Karpas-422 (cell line): Measurements from ENCODE around the gene ADAD2. TPM values are rescaled to one million over a fixed set of nuclear protein-coding genes. Genes with fewer than 3 reads are reported as not detected.

Experiments used
- DNase-seq: peaks from one replicate; pipeline ENCODE4 v3.0.0-alpha.2; 2015
- H2AFZ ChIP-seq: fragments of 200-600 bp; sonication (generic); 2 replicates; pipeline ENCODE4 v1.6.1; 2014; ENCODE audit warnings: antibody characterized with exemption, low read length, mixed read lengths
- H3K27ac ChIP-seq: fragments of 200-600 bp; sonication (generic); 2 replicates; pipeline ENCODE4 v1.5.1; 2014; ENCODE audit warnings: mild to moderate bottlenecking, low read length, moderate library complexity
- H3K27me3 ChIP-seq: fragments of 200-600 bp; sonication (generic); 2 replicates; pipeline ENCODE4 v1.6.1; 2014; ENCODE audit warnings: low read length, mixed read lengths
- H3K36me3 ChIP-seq: fragments of 200-600 bp; sonication (generic); 2 replicates; pipeline ENCODE4 v1.6.1; 2014; ENCODE audit warnings: low read length, mixed read lengths; ENCODE audit not compliant: insufficient read depth
- H3K4me1 ChIP-seq: fragments of 200-600 bp; sonication (generic); 2 replicates; pipeline ENCODE4 v1.6.1; 2014; ENCODE audit warnings: mild to moderate bottlenecking, low read length, mixed read lengths
- H3K4me2 ChIP-seq: fragments of 200-600 bp; sonication (generic); 2 replicates; pipeline ENCODE4 v1.6.1; 2014; ENCODE audit warnings: low read length, low read depth, mild to moderate bottlenecking; ENCODE audit not compliant: poor library complexity, severe bottlenecking
- H3K4me3 ChIP-seq: fragments of 200-600 bp; sonication (generic); 2 replicates; pipeline ENCODE4 v1.5.1; 2014; ENCODE audit warnings: mild to moderate bottlenecking, antibody characterized with exemption, low read length, mixed read lengths
- H3K79me2 ChIP-seq: fragments of 200-600 bp; sonication (generic); 2 replicates; pipeline ENCODE4 v1.6.1; 2014; ENCODE audit warnings: mild to moderate bottlenecking, low read length, mixed read lengths
- H3K9ac ChIP-seq: fragments of 200-600 bp; sonication (generic); 2 replicates; pipeline ENCODE4 v1.6.0; 2014; ENCODE audit warnings: low read length
- H3K9me2 ChIP-seq: fragments of 200-600 bp; sonication (generic), shearing (Covaris generic); replicated peaks from 2 replicates; pipeline ENCODE4 v1.6.0; 2014; ENCODE audit warnings: mild to moderate bottlenecking, low read length, moderate library complexity; ENCODE audit not compliant: insufficient read depth
- H3K9me3 ChIP-seq: fragments of 300-700, 200-600 bp; sonication (generic); 2 replicates; pipeline ENCODE4 v1.6.1; 2014; ENCODE audit warnings: low read length, mixed read lengths
- H4K20me1 ChIP-seq: fragments of 200-600 bp; sonication (generic); 2 replicates; pipeline ENCODE4 v1.6.1; 2014; ENCODE audit warnings: mild to moderate bottlenecking, antibody characterized with exemption, low read length, low read depth; ENCODE audit not compliant: insufficient read depth
- total RNA-seq: library from RNA; depleted of rRNA; stranded (reverse); fragments of >200 nt; shearing (Covaris generic); gene quantifications from 2 replicates; pipeline ENCODE4 v1.2.3, GENCODE V29; 2014; ENCODE audit warnings: low replicate concordance

Gene ADAD2
- total RNA-seq, 1 experiment from 2014 or later = not detected

DNA sequence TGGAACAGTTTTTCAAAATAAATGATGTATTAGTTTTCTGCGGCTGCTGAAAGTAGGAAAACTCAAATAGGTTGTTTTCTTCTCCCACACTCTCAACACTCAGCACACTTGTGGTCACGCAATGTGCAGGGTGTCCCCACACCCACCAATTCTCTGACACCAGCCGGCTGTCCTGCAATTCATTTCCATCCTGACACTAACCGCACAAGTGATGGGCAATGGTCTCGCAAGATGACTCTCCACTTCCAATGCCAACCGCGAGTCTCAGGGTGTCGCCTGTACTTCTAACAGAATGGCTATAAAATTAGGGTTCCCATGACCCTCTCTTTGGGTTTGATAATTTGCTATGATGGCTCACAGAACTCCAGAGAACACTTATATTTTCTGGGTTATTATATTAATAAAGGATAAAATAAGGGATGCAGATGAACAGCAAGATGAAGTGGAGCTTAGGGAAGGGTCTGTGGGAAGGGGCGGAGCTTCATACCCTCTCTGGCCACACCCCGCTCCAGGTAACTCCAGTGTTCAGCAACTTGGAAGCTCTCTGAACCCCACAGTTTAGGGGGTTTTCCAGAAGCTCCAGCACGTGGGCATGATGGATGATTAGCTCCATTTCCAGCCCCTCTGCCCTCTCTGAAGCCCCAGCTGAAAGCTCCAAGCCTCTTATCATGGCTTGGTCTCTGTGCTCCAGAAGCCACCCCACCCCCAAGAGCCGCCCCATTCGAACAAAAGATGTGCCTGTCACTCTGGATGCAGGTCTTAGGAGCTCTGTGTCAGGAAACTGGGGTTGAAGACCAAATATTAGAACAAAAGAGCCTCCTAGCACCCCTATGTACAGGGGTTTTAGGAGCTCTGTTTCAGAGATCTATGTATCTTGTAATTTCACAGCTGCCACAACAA is 23.9 kb upstream of the ADAD2 start:
- H3K27ac ChIP-seq = no peak overlapping the region
- no peaks in the 10 kb centered on the region for H3K9me2 ChIP-seq
- no peaks in the 10 kb centered on the region for H3K79me2 ChIP-seq
- H4K20me1 ChIP-seq = no peaks in the 10 kb centered on the region
- H3K9me3 ChIP-seq = no peaks in the 10 kb centered on the region
- no peaks in the 10 kb centered on the region for H3K27me3 ChIP-seq
- no peak for DNase-seq
- H3K4me2 ChIP-seq = no peak overlapping the region
- H3K4me3 ChIP-seq = no peak overlapping the region
- H2AFZ ChIP-seq = no peak overlapping the region
- H3K9ac ChIP-seq = no peak overlapping the region
- H3K36me3 ChIP-seq = no peaks in the 10 kb centered on the region
- H3K4me1 ChIP-seq = no peaks in the 10 kb centered on the region

DNA sequence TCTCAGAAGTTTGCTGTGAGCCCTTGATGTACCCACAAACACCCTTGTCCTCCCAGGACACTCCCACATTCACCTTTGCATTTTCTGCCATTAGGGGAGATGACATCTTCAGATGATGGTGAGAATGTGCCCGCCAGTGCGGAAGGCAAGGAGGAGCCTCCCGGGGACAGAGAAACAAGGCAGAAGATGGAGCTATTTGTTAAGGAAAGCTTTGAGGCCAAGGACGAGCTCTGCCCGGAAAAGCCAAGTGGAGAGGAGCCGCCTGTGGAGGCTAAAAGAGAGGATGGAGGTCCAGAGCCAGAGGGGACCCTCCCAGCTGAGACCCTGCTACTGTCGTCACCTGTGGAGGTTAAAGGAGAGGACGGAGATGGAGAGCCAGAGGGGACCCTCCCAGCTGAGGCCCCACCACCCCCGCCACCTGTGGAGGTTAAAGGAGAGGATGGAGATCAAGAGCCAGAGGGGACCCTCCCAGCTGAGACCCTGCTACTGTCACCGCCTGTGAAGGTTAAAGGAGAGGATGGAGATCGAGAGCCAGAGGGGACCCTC is 21.1 kb upstream of the ADAD2 start:
- H3K4me3 ChIP-seq = no peak overlapping the region
- H3K9me3 ChIP-seq = no peaks in the 10 kb centered on the region
- H3K36me3 ChIP-seq = no peaks in the 10 kb centered on the region
- H3K27ac ChIP-seq = no peak overlapping the region
- no peaks in the 10 kb centered on the region for H3K27me3 ChIP-seq
- H3K4me2 ChIP-seq = no peak overlapping the region
- DNase-seq = no peak
- H2AFZ ChIP-seq = no peak overlapping the region
- no peaks in the 10 kb centered on the region for H3K9me2 ChIP-seq
- no peaks in the 10 kb centered on the region for H3K79me2 ChIP-seq
- no peak overlapping the region for H3K9ac ChIP-seq
- H4K20me1 ChIP-seq = no peaks in the 10 kb centered on the region
- no peaks in the 10 kb centered on the region for H3K4me1 ChIP-seq

DNA sequence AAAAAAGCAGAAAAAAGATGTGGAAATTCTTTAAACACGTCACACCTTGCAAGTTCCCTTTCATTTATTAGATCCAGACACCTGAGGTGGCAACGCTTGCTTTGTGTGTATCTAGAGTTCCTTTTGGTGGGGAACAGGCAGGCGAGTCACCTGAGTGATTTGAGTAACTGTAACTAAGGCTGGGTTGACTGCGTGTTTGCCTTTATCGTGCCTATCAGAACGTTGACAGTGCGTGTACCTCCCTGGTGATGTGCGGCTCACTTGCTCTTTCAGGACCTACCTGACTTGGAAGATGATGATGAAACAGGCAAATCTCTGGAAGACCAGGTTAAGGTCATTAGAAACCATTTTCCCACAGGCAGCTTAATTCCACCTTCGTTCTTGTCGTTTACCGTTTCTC is 16.6 kb upstream of the ADAD2 start:
- Histone ChIP-seq H3K36me3 (no peaks in the 10 kb centered on the region), H3K9ac (no peak overlapping the region), H3K9me3 (no peaks in the 10 kb centered on the region), H4K20me1 (no peaks in the 10 kb centered on the region), H3K4me3 (no peak overlapping the region), H3K4me1 (no peaks in the 10 kb centered on the region), H3K27me3 (no peaks in the 10 kb centered on the region), H3K79me2 (no peaks in the 10 kb centered on the region), H3K4me2 (no peak overlapping the region), H3K9me2 (no peaks in the 10 kb centered on the region), H2AFZ (no peak overlapping the region), H3K27ac (no peak overlapping the region)
- no peak for DNase-seq

DNA sequence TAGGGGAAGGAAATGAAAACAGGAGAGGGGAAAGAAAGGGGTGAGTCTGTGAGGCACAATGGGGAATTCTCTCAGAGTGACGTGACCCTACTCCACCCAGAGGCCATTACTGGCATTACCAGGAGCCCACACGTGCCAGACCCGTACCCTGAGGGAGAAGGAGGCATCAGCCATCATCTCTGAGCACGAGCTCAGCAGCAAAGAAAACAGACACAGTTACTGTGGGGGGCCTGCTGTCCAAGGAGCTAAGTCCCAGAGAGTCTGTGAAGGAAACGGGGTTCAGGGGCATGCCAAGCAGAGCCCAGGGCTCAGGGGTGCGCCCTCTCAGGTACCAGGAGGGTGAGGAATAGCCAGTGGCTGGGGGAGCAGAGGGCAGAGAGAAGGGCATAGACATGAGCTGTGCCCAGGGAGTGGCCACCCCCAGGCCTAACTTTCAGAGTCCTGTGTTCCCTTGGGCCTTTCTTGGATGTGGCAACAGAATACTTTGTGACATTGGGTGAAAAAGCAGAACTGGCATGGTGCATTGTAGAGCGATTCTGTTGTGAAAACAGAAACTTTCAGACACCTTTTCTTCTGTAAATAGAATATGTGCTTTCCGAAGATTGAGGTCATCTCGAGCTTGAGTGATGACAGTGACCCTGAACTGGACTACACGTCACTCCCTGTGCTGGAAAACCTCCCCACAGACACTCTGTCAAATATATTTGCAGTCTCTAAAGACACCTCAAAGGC is 15.4 kb upstream of the ADAD2 start:
- Histone ChIP-seq H3K27ac (no peak overlapping the region), H3K27me3 (no peaks in the 10 kb centered on the region), H3K9me2 (no peaks in the 10 kb centered on the region), H3K4me1 (no peaks in the 10 kb centered on the region), H3K9ac (no peak overlapping the region), H2AFZ (no peak overlapping the region), H3K9me3 (no peaks in the 10 kb centered on the region), H3K4me2 (no peak overlapping the region), H3K36me3 (no peaks in the 10 kb centered on the region), H4K20me1 (no peaks in the 10 kb centered on the region), H3K4me3 (no peak overlapping the region), H3K79me2 (no peaks in the 10 kb centered on the region)
- no peak for DNase-seq

DNA sequence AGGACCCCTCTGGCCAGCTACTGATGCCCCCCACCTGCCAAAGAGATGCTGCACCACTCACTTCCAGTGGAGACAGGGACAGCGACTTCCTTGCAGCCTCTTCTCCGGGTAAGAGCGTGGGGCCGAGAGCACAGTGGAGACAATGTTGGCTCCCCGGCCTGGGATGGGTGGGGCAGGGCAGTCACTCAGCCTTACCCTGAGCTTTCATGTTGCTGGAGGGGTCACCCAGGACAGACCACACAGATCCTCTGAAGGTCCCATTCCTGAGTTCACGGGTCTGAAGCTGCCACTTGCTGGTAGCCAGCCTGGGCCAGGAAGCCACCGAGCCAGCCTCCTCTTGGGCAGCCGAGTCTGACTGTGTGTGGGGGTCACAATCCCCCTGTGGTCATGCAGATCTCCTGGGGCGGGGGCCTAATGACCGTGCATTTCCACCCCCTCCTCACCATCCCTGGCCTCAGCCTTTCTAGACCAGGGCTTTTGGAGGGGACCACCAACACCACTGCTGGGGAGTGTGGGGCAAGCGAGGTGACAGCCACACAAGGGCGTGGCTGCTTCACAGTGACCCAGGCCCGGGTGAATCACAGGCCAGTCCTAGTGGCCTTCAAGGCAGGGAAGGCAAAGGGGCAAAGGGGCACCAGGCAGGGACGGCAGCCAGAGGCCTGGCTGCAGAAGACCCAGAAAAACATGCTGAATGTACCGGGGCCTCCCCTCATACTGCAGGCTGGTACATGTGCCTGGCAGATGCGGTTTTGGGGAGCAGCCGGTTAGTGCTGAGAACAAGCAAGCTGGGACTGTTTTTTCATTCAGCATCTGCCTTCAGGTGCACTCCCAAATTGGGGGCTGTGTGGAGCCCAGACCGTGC is 14.5 kb upstream of the ADAD2 start:
- no peak for DNase-seq
- H3K4me2 ChIP-seq = no peak overlapping the region
- no peaks in the 10 kb centered on the region for H3K9me2 ChIP-seq
- H3K79me2 ChIP-seq = no peaks in the 10 kb centered on the region
- no peak overlapping the region for H3K4me3 ChIP-seq
- H3K27me3 ChIP-seq = no peaks in the 10 kb centered on the region
- no peak overlapping the region for H3K9ac ChIP-seq
- H4K20me1 ChIP-seq = no peaks in the 10 kb centered on the region
- H2AFZ ChIP-seq = no peak overlapping the region
- H3K36me3 ChIP-seq = no peaks in the 10 kb centered on the region
- no peaks in the 10 kb centered on the region for H3K9me3 ChIP-seq
- no peak overlapping the region for H3K27ac ChIP-seq
- H3K4me1 ChIP-seq = no peaks in the 10 kb centered on the region

DNA sequence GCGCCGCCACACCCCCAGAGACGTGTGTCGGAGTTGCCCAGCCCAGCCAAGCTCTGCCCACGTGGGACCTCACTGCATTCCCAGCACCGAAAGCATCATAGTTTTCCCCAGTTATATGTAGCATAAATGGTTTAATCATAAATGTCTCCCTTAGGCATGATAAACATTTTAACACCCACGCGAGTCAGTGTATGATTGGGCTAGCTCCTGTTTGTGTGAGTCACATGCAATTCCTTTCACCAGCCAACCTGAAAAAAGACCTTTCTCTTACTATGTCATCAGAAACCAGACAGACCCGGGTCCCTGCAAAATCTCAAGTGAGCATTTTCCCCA is 13.2 kb upstream of the ADAD2 start:
- H3K4me3 ChIP-seq = no peak overlapping the region
- H2AFZ ChIP-seq = no peak overlapping the region
- H4K20me1 ChIP-seq = 0 out of 2 replicates have a peak, but pooled peaks cover 6% of the 10 kb centered on the region
- no peak for DNase-seq
- no peaks in the 10 kb centered on the region for H3K27me3 ChIP-seq
- no peak overlapping the region for H3K4me2 ChIP-seq
- H3K79me2 ChIP-seq = no peaks in the 10 kb centered on the region; the same call in 1 of the 2 replicates
- H3K27ac ChIP-seq = no peak overlapping the region
- H3K36me3 ChIP-seq = no peaks in the 10 kb centered on the region
- no peaks in the 10 kb centered on the region for H3K4me1 ChIP-seq
- H3K9me3 ChIP-seq = no peaks in the 10 kb centered on the region
- no peaks in the 10 kb centered on the region for H3K9me2 ChIP-seq
- no peak overlapping the region for H3K9ac ChIP-seq

DNA sequence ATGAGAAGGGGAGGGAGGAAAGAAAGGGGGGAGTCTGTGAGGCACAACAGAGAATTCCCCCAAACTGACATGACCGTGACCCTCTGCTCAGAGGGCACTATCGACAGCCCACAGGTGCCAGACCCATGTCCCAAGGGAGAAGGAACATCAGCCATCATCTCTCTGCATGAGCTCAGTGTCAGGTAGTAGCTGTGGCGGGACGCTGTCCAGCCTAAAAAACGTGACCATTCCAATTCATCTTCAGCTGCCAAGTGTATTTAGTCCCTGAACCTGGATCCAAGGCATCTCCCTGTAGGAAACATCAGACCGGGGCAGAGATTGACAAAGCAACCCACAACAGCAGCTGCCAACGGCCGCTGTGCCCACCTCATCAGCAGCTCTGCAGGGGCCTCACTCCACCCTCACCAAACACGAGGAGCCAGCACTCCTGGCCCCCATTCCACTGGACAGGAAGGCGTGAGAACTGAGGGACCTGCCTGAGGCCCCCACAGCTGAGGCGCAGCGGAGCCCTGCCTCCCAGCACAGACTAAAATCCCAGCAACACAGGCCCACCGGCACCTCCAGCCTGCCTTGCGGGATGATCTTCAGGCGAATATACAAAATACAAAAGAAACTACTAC is 12.7 kb upstream of the ADAD2 start:
- Histone ChIP-seq H3K4me1 (no peaks in the 10 kb centered on the region), H2AFZ (no peak overlapping the region), H3K27me3 (no peaks in the 10 kb centered on the region), H3K27ac (no peak overlapping the region), H4K20me1 (0 out of 2 replicates have a peak, but pooled peaks cover 6% of the 10 kb centered on the region), H3K4me2 (no peak overlapping the region), H3K9ac (no peak overlapping the region), H3K9me2 (no peaks in the 10 kb centered on the region), H3K4me3 (no peak overlapping the region), H3K9me3 (no peaks in the 10 kb centered on the region), H3K36me3 (no peaks in the 10 kb centered on the region), H3K79me2 (no peaks in the 10 kb centered on the region; the same call in 1 of the 2 replicates)
- no peak for DNase-seq
